HepG2 (cell line): Measurements from ENCODE around the gene RPTOR. TPM values are rescaled to one million over a fixed set of nuclear protein-coding genes. Genes with fewer than 3 reads are reported as not detected.

Experiments
- ATAC-seq: fragments of 200-7000 bp; cut with Tn5 transposase; 3 replicates; pipeline ENCODE4 v1.9.1; 2020; ENCODE audit warnings: mild to moderate bottlenecking, moderate library complexity
- BruUV-seq: library from RNA; stranded (reverse); fragments of 400-500 nt; replicated peaks from 2 replicates; lab custom pipeline; 2021; lab: Mats Ljungman, UMichigan
- CTCF ChIA-PET: fragments of 300-600 bp; formaldehyde crosslinking; extraction: SDS; loops from one replicate; lab custom pipeline; 2021; ENCODE audit warnings: low total read pairs, inconsistent platforms, low intra/inter-chr PET ratio; lab: Yijun Ruan, JAX
- POLR2A ChIA-PET: fragments of 350-600 bp; sonication (Branson Sonifier 250); formaldehyde crosslinking; loops from one replicate; lab custom pipeline; 2020; ENCODE audit warnings: antibody characterized with exemption, inconsistent platforms; lab: Yijun Ruan, JAX
- DNase-seq: peaks from one replicate; pipeline ENCODE4 v3.0.0-alpha.2; 2015; ENCODE audit warnings: low spot score
- FAIRE-seq: peaks from 3 replicates; lab custom pipeline; 2011; peaks lifted over from hg19 to GRCh38; lab: Jason Lieb, UNC
- H2AFZ ChIP-seq: one replicate; pipeline ENCODE4 v1.6.1; 2011; ENCODE audit warnings: low read length, inconsistent platforms
- H3K27ac ChIP-seq: fragments of 300-600 bp; 3 replicates; pipeline ENCODE4 v1.8.0; 2011; ENCODE audit warnings: mixed run types, mild to moderate bottlenecking, mixed read lengths, low read length, inconsistent platforms; ENCODE audit not compliant: insufficient read depth; ENCODE audit errors: extremely low read length
- H3K27me3 ChIP-seq, 2 experiments: fragments of 200-600 bp in 1 of 2; 2 replicates in 1 of 2; 3 replicates in 1 of 2; pipeline versions ENCODE4 v1.6.0 to v1.8.0; 2011; ENCODE audit warnings: low read length in 2 of 2, mild to moderate bottlenecking in 2 of 2, moderate library complexity in 2 of 2, inconsistent platforms in 1 of 2; ENCODE audit not compliant: insufficient read depth in 2 of 2, control insufficient read depth in 1 of 2
- H3K36me3 ChIP-seq, 2 experiments: fragments of 200-600 bp in 1 of 2; replicated peaks in 1 of 2; 2 replicates in 1 of 2; 3 replicates in 1 of 2; pipeline versions ENCODE4 v1.5.1 to v1.8.0; 2011; ENCODE audit warnings: low read length in 2 of 2, inconsistent platforms in 1 of 2; ENCODE audit not compliant: insufficient read depth in 2 of 2, control insufficient read depth in 1 of 2
- H3K4me1 ChIP-seq: 2 replicates; pipeline ENCODE4 v1.5.1; 2012; ENCODE audit warnings: low read length, inconsistent platforms; ENCODE audit not compliant: insufficient read depth
- H3K4me2 ChIP-seq: 2 replicates; pipeline ENCODE4 v1.6.0; 2011; ENCODE audit warnings: low read depth, low read length, inconsistent platforms
- H3K4me3 ChIP-seq, 3 experiments: fragments of 200-600 bp in 1 of 3; sonication (generic), shearing (Covaris generic) in 1 of 3; replicated peaks in 1 of 3; 2 replicates each; pipeline ENCODE4 v1.5.1; 2011 to 2016; ENCODE audit warnings: low read length in 3 of 3, inconsistent platforms in 2 of 3, low read depth in 2 of 3, mild to moderate bottlenecking in 2 of 3, control low read depth in 1 of 3, mixed read lengths in 1 of 3; ENCODE audit not compliant: insufficient read depth in 1 of 3
- H3K79me2 ChIP-seq: one replicate; pipeline ENCODE4 v1.6.1; 2011; ENCODE audit warnings: low read length, inconsistent platforms; ENCODE audit not compliant: insufficient read depth
- H3K9ac ChIP-seq: 2 replicates; pipeline ENCODE4 v1.6.0; 2011; ENCODE audit warnings: mild to moderate bottlenecking, low read depth, low read length, inconsistent platforms; ENCODE audit not compliant: insufficient read depth
- H3K9me3 ChIP-seq: 2 replicates; pipeline ENCODE4 v1.5.1; 2012; ENCODE audit warnings: mild to moderate bottlenecking, low read length
- H4K20me1 ChIP-seq: 2 replicates; pipeline ENCODE4 v1.6.0; 2011; ENCODE audit warnings: inconsistent platforms, mild to moderate bottlenecking, low read length, moderate library complexity; ENCODE audit not compliant: insufficient read depth
- FLYWCH1 ChIP-seq: sonication (generic); formaldehyde crosslinking; IDR thresholded peaks from 2 replicates; pipeline ENCODE4 v1.8.1; 2023; ENCODE audit warnings: mild to moderate bottlenecking, missing genetic modification reagents
- FOXC1 ChIP-seq: sonication (generic); formaldehyde crosslinking; IDR thresholded peaks from 2 replicates; pipeline ENCODE4 v1.8.0; 2022; ENCODE audit warnings: mild to moderate bottlenecking, missing genetic modification reagents, borderline replicate concordance
- PHF20 ChIP-seq: sonication (generic); formaldehyde crosslinking; IDR thresholded peaks from 2 replicates; pipeline ENCODE4 v1.5.0; 2020; ENCODE audit warnings: mild to moderate bottlenecking, missing genetic modification reagents
- POLR2A ChIP-seq, 2 experiments: IDR thresholded peaks; 2 replicates each; pipeline ENCODE4 v1.6.1; 2011; ENCODE audit warnings: low read depth in 2 of 2, low read length in 2 of 2, mild to moderate bottlenecking in 1 of 2, moderate library complexity in 1 of 2; ENCODE audit not compliant: insufficient read depth in 1 of 2
- SRSF9 ChIP-seq: fragments of 200-400 bp; formaldehyde crosslinking; IDR thresholded peaks from 2 replicates; pipeline ENCODE4 v1.6.1; 2018; ENCODE audit warnings: borderline replicate concordance, mild to moderate bottlenecking, low read depth, low read length; ENCODE audit not compliant: insufficient read depth, poor library complexity, severe bottlenecking
- ZKSCAN1 ChIP-seq: fragments of 150-350 bp; IDR thresholded peaks from 2 replicates; pipeline ENCODE4 v1.6.1; 2014; ENCODE audit warnings: low read length
- ZNF337 ChIP-seq: sonication (generic); formaldehyde crosslinking; IDR thresholded peaks from 2 replicates; pipeline ENCODE4 v1.5.1; 2020; ENCODE audit warnings: missing genetic modification reagents, low read depth, mild to moderate bottlenecking, borderline replicate concordance
- ZNF550 ChIP-seq: sonication (generic); formaldehyde crosslinking; IDR thresholded peaks from 2 replicates; pipeline ENCODE4 v1.4.0; 2020; ENCODE audit warnings: mild to moderate bottlenecking, missing genetic modification reagents, borderline replicate concordance
- WGBS: methylation state at CpG from one replicate; pipeline ENCODE4 v1.1.6; 2017; ENCODE audit warnings: low lambda C conversion rate; 5-methylcytosine and 5-hydroxymethylcytosine counted together
- in situ Hi-C: cut with HindIII; loops from 2 replicates; pipeline ENCODE4 v1.10.0; 2017; ENCODE audit warnings: low pct_unique_long_range_greater_than_20kb; ENCODE audit not compliant: extremely low pct_ligation_motif_present
- intact Hi-C: fragments of 100-400 bp; cut with micrococcal nuclease; formaldehyde crosslinking; loops from one replicate; pipeline ENCODE4 v1.10.0; 2022; ENCODE audit not compliant: unreplicated experiment
- polyA plus RNA-seq, 8 experiments: library from polyadenylated mRNA; depleted of rRNA in 3 of 8; stranded (reverse) in 7 of 8; unstranded in 1 of 8; fragments of >200 nt; fragmentation: Illumina TruSeq in 4 of 8; extraction: Trizol in 4 of 8; gene quantifications; 2 replicates each; pipeline versions ENCODE4 v1.2.1 to v1.2.3, GENCODE V29; 2011 to 2016; ENCODE audit warnings: low read depth in 4 of 8, missing spikeins in 1 of 8, mixed read lengths in 1 of 8; ENCODE audit not compliant: insufficient read depth in 1 of 8
- total RNA-seq, 5 experiments: library from RNA; depleted of rRNA; stranded (reverse); fragments of >200 nt; fragmentation: Illumina TruSeq; extraction: Trizol; gene quantifications; 2 replicates each; pipeline ENCODE4 v1.2.3, GENCODE V29; 2016; ENCODE audit warnings: low read depth in 1 of 5
- TF ChIP-seq, protein P1 (sequence below): IDR thresholded peaks from 2 replicates; pipeline ENCODE4 v1.6.1; 2016; ENCODE audit warnings: control low read depth

RPTOR gene
- total and polyA plus RNA-seq, 2 of the 13 experiments (the other 11 are each of a cell fraction or from before 2014, with no cell fraction given): 6.6 to 25.3 TPM

DNA sequence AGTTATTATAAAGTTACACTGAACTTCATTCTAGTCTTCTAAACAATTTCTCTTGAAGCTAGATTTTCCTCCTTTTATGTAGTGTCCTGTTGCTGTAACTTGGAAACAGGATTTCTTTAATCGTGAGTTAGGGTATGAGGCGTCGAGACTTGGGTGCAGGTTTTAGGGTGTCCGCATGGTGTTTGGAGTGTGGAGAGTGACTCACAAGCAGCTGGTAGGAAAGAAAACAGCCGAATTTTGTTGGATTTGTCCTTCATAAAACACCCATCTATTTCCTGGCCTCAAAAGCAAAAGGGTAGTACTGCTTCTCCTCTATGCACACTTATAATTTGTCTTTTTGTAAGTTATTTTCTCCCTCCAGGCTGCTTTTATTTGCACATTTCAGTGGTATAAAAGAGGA lies 1.6 kb downstream of the RPTOR start:
- Histone ChIP-seq H3K4me3 (peak overlapping the region; percentile 90 to 97 (median 96)), H3K27ac (no peak overlapping the region), H4K20me1 (peaks cover 12% of the 10 kb centered on the region; the same call in 1 of the 2 replicates), H3K9ac (peak overlapping the region; percentile 94), H3K4me1 (peaks cover 52% of the 10 kb centered on the region), H3K79me2 (peaks cover 61% of the 10 kb centered on the region), H3K27me3 (no peaks in the 10 kb centered on the region; a peak in 1 of 5 replicates), H2AFZ (no peak overlapping the region), H3K4me2 (peak overlapping the region; percentile 86), H3K36me3 (peaks cover 0 to 16% of the 10 kb centered on the region in 2 experiments; a peak in 3 of 5 replicates)
- ATAC-seq (no peak), FAIRE-seq (peak; percentile 40)
- ChIA-PET CTCF (no interaction called here), POLR2A (interaction anchor here (1.4 to 2.0 kb wide), 3 partner anchors 48 to 92 kb away, joined by 3 to 8 read pairs (median 4); no protein-coding TSS in a partner anchor)
- WGBS: 65% methylated on average over 5 of the region's 5 CpGs
- intact Hi-C loops (no loop called here), in situ Hi-C loops (no loop called here)
- BruUV-seq: no TSS peak
- no peak for TF ChIP-seq ZNF337 (CRISPR knock-in tag)
- TF ChIP-seq ZNF550 (CRISPR knock-in tag): no peak
- TF ChIP-seq, protein P1, sequence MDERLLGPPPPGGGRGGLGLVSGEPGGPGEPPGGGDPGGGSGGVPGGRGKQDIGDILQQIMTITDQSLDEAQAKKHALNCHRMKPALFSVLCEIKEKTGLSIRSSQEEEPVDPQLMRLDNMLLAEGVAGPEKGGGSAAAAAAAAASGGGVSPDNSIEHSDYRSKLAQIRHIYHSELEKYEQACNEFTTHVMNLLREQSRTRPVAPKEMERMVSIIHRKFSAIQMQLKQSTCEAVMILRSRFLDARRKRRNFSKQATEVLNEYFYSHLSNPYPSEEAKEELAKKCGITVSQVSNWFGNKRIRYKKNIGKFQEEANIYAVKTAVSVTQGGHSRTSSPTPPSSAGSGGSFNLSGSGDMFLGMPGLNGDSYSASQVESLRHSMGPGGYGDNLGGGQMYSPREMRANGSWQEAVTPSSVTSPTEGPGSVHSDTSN (CRISPR knock-in tag): no peak
- TF ChIP-seq FOXC1 (CRISPR knock-in tag): no peak
- TF ChIP-seq, all 625 proteins: peak for 0
- no peak for DNase-seq
- H3K9me3 ChIP-seq: no peaks in the 10 kb centered on the region

- in situ Hi-C loops (no loop called here), intact Hi-C loops (no loop called here)
- H2AFZ ChIP-seq: no peak overlapping the region
- no peak overlapping the region for H3K4me3 ChIP-seq
- H3K36me3 ChIP-seq: peaks cover 5 to 48% of the 10 kb centered on the region in 2 experiments
- H3K79me2 ChIP-seq: peaks cover 83% of the 10 kb centered on the region
- BruUV-seq: no TSS peak
- no peak overlapping the region for H3K9ac ChIP-seq
- H3K27me3 ChIP-seq: no peaks in the 10 kb centered on the region
- no peak overlapping the region for H3K4me2 ChIP-seq
- WGBS: 50% methylated on average over 2 of the region's 2 CpGs
- H3K4me1 ChIP-seq: peaks cover 25% of the 10 kb centered on the region
- no peak overlapping the region for H3K27ac ChIP-seq
- peaks cover 26% of the 10 kb centered on the region for H4K20me1 ChIP-seq
- TF ChIP-seq FLYWCH1 (CRISPR knock-in tag) (no peak), POLR2A (IDR thresholded peaks at IDR 0.05; ENCODE audit: insufficient read depth in 1 of 2, low read depth in 2 of 2, low read length in 2 of 2) (no peak), PHF20 (no peak), ZKSCAN1 (peak; percentile 40; the same call in 1 of the 2 replicates), SRSF9 (no peak)
- TF ChIP-seq, all 625 proteins: peak for 1
- FAIRE-seq (no peak), ATAC-seq (no peak), DNase-seq (no peak)
- H3K9me3 ChIP-seq: no peaks in the 10 kb centered on the region
- ChIA-PET POLR2A (no interaction called here), CTCF (no interaction called here)
Measured at GRCh38 chr17:80552523-80552922, 7.9 kb downstream of the RPTOR start.
